Neutrophil (primary cell): ENCODE results near the gene B9D1.

Source experiments
- H3K27ac ChIP-seq: fragments of 200-600 bp; sonication (generic); 2 replicates; pipeline ENCODE4 v1.5.1; 2016; ENCODE audit warnings: mild to moderate bottlenecking, moderate library complexity
- H3K27me3 ChIP-seq: fragments of 200-600 bp; sonication (generic); 2 replicates; pipeline ENCODE4 v1.6.0; 2016; ENCODE audit warnings: mild to moderate bottlenecking
- H3K36me3 ChIP-seq: fragments of 200-600 bp; sonication (generic); 2 replicates; pipeline ENCODE4 v1.5.1; 2017
- H3K4me1 ChIP-seq, 2 experiments: fragments of 200-600 bp in 1 of 2; sonication (generic) in 1 of 2; 1 replicate in 1 of 2; 2 replicates in 1 of 2; pipeline versions ENCODE4 v1.5.1 to v1.6.1; 2013 to 2016; ENCODE audit warnings: low read depth in 1 of 2, low read length in 1 of 2, mild to moderate bottlenecking in 1 of 2, moderate library complexity in 1 of 2; ENCODE audit not compliant: control insufficient read depth in 1 of 2, insufficient read depth in 1 of 2
- H3K4me3 ChIP-seq, 2 experiments: fragments of 200-600 bp in 1 of 2; sonication (generic) in 1 of 2; 1 replicate in 1 of 2; 2 replicates in 1 of 2; pipeline ENCODE4 v1.5.1; 2013 to 2016; ENCODE audit warnings: low read depth in 1 of 2, low read length in 1 of 2, mild to moderate bottlenecking in 1 of 2, moderate library complexity in 1 of 2
- H3K9me3 ChIP-seq: fragments of 200-600 bp; sonication (generic); 2 replicates; pipeline ENCODE4 v1.5.1; 2016
- CTCF ChIP-seq: fragments of 200-600 bp; sonication (generic); IDR thresholded peaks from 2 replicates; pipeline ENCODE4 v1.5.1; 2016; ENCODE audit warnings: antibody characterized with exemption

The B9D1 gene

GRCh38 chr17:19387921-19388521 is 25.5 kb upstream of the B9D1 start:
- TF ChIP-seq CTCF, result no peak

GRCh38 chr17:19386974-19387920 is 24.7 kb upstream of the B9D1 start, which contains the start of gene MFAP4:
TSS of gene MFAP4 (minus strand) at chr17:19387190. CDS start at chr17:19387155, 35 bp downstream.
- Histone ChIP-seq H3K4me1 (peaks cover 12 to 21% of the 10 kb centered on the region in 2 experiments), H3K9me3 (no peaks in the 10 kb centered on the region), H3K27me3 (no peaks in the 10 kb centered on the region), H3K27ac (peak within 1 kb of the TSS; percentile 74), H3K36me3 (peaks cover 33% of the 10 kb centered on the region), H3K4me3 (peak within 1 kb of the TSS; percentile 50 to 53)
- no peak for TF ChIP-seq CTCF

More at GRCh38 chr17:19387921-19388521, 25.5 kb upstream of the B9D1 start:
- H3K4me1 ChIP-seq, result peaks cover 12 to 21% of the 10 kb centered on the region in 2 experiments
- no peaks in the 10 kb centered on the region for H3K9me3 ChIP-seq
- H3K27me3 ChIP-seq, result no peaks in the 10 kb centered on the region
- H3K4me3 ChIP-seq, result no peak overlapping the region
- H3K36me3 ChIP-seq, result peaks cover 25% of the 10 kb centered on the region
- no peak overlapping the region for H3K27ac ChIP-seq

- Histone ChIP-seq H3K4me3 (peak overlapping the region; percentile 50 to 53), H3K27ac (peak overlapping the region; percentile 74), H3K27me3 (no peaks in the 10 kb centered on the region), H3K4me1 (peaks cover 12 to 21% of the 10 kb centered on the region in 2 experiments), H3K36me3 (peaks cover 42% of the 10 kb centered on the region), H3K9me3 (no peaks in the 10 kb centered on the region)
- no peak for TF ChIP-seq CTCF
Observed at GRCh38 chr17:19386051-19386929, 23.8 kb upstream of the B9D1 start.

GRCh38 chr17:19385521-19385983 is 23.0 kb upstream of the B9D1 start:
- peaks cover 50% of the 10 kb centered on the region for H3K36me3 ChIP-seq
- H3K27ac ChIP-seq, result peak overlapping the region; percentile 74
- H3K4me1 ChIP-seq, result peaks cover 12 to 21% of the 10 kb centered on the region in 2 experiments
- no peak overlapping the region for H3K4me3 ChIP-seq
- no peaks in the 10 kb centered on the region for H3K27me3 ChIP-seq
- no peak for TF ChIP-seq CTCF
- H3K9me3 ChIP-seq, result no peaks in the 10 kb centered on the region
